GM19452 (cell line): Measurements from ENCODE around the gene DOCK9.

Experiments used
- ATAC-seq: cut with Tn5 transposase; IDR thresholded peaks from one replicate; pipeline ENCODE4 v1.9.1; 2021; ENCODE audit not compliant: unreplicated experiment

DOCK9 gene

DNA sequence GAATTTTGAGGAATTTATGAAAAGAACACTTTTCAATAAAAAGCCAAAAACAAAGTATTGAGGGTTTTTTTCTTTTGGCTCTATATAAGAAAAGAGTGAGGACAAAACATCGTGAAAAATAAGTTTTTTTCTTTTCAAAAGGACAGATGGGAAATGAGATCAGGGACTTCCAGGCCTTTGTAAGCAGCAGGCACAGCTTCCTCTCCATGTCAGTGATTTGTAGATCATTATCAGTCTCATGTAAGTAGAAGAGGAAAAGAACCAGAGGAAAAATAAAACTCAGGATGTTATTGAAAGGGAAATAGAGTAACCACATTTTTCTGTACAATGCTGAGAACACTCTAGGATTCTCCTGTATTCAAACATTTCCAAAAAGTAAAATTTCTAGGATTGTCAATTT lies 29.9 kb downstream of the DOCK9 start:
- ATAC-seq: no peak

DNA sequence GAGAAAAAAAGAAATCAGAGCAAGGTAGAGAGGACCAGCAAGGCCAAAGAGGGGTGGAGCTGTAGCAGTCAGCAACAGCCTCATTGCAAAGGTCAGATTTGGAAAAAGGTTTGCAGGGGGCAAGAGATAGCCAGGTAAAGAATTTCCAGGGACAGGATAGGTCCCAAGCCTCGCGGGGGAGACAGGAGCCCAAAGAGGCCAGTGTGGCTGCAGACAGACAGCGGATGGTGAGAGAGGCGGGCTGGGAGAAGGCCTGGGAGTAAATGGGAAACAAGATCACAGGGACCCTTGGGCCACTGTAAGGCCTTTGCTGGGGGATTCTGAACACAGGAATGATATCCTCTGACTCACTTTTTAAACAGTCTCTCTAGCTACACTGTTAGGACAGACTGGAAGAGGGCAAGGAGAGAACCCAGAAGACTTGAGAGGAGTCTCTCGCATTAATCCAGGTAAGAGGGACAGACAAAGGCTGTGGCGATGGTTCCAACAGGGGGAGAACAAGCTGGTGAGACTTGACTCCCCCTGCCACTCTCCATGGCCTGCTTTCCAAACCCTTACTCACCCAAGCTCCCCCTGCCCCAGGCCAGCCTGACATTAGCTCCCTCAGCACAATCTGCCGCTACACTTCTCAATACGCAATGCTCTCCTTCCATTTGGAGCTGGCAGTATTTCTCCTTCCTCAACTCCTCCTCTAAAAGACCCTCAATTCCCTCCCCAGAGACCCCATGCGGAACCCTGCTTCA lies 31.8 kb downstream of the DOCK9 start:
- no peak for ATAC-seq

DNA sequence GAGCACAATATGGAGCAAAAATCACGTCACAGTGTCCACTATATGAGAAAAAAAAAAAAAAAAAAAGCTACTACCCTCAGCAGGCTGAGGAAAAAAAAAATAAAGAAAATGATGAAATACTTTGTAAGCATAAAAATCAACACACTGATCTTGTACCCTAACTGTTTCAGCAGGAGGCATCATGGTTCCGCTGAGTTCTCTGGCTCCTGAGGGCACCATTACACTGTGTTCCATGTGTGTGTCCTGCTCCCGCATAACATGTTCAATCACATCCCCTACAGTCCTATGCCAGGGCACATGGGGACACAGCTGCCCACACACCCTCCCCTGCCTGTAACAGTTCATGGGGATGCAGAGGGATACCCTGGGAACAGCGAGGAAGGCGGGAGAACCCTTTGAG lies 33.5 kb downstream of the DOCK9 start:
- ATAC-seq: no peak

DNA sequence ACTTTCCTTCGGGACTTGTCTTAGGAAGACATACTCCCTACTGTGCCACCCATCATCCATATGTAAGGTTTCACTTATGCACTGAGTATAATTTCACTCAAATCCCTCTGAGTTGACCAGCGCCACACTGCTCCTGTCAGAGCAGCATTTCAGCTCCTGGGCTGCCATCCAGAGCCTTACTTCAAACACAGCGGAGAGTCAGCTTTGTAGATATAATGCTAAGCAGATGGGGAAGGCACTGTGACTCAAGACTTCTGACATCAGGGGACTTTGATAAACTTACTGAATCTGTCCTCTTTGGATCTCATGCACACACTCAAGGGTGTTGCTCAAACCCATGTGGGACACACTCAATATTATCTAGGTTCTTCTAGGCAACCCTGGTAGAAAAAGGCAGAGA lies 34.9 kb downstream of the DOCK9 start:
- ATAC-seq: no peak

DNA sequence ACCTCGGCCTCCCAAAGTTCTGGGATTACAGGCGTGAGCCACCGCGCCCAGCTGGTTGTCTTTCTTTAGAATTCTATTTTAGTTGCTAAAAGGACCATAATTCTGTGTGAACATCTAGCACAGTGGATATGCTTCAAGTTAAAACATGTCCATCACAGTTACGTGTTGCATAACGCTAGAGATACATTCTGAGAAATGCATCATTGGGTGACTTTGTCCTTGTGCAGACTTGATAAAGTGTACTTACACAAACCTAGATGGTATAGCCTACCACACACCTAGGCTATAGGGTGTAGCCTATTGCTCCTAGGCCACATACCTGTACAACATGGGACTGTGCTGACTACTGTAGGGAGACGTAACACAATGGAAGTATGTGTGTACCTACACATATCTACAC lies 35.4 kb downstream of the DOCK9 start:
- no peak for ATAC-seq

DNA sequence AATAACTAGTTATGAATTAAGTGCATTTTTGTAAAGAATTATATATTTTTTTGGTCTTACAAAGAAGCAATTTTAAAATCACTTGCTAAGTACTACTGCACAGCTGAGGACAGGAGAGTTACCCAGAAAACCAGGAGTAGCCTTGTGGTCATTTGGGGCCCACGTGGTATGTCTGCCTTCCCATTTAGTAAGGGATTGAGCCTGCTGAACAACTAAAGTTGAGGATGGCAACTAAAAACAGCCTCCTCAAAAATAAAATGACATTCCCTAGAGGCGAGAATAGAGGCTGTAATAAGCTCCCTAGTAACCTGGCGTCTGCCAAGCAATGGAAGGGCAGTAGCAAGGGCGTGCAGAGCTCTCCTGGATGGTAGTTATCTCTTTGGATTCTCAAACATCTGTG lies 36.3 kb downstream of the DOCK9 start:
- no peak for ATAC-seq

DNA sequence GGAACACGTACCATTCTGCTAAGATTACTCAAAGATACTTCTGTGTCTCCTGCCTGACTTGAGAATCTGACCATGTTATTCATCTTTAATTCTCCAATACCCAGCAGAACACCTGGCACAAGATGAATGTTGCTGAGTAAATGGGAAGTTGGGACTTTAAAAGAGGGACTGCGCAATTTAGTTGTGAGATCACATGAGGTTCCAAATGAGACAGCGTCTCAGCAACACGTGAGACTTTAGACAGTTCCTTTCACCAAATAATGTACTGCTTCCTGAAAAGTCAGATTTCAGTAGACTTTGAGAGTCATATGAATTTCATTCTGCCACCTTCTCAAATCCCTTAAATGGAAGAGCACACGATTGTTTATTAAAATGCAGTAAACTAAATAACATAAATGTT lies 36.7 kb downstream of the DOCK9 start:
- ATAC-seq: no peak

DNA sequence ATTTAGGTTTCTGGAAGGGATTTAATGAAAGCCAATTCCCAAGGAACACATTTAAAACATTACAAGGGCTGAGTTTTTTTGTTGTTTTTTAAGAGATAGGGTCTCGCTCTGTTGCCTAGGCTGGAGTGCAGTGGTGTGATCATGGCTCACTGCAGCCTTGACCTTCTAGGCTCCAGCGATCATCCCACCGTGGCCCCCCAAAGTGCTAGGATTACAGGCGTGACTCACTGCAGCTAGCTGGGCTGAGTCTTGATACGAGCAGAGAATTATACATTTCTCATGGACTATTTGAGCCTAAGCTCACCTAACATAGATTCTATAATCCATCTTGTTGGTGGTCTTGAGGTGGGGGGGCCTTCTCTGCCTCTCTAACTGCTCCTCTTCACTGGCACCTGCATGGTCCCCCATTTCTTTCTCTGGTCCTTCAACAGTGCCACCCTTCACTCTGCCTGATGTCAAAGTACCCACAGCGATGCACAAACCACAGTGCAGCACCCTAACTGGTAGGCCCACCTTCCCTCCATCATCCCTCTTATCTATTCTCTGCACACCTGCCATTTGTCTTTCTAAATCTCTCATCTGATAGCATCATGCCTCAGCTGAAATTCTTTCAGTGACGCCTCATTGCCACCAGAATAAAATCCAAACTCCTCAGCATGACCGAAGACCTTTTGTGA lies 37.4 kb downstream of the DOCK9 start:
- no peak for ATAC-seq

DNA sequence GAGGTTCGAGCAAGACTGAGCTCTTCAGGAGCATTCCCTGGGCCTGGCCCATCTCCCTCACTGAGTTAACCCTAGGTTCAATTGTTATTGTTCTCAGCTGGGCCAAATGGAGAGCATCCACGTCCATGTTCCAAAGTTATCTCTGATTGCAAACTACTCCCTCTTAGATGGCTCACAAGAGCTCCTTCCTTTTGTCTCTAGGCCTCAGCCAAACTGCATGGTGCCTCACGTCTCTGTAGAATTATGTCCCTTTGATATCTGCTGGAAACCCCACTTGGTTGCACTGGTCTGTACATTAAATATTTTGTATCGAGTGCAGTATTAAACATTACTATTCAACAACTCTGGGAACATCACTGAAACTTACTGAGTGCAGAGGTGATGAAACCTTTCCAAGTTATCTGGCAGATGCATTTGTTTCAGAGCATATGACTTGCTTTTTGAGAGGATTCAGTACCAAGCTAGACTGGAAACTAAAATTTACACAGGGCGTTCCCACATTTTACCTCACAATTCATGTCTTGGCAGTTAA lies 38.1 kb downstream of the DOCK9 start:
- no peak for ATAC-seq

DNA sequence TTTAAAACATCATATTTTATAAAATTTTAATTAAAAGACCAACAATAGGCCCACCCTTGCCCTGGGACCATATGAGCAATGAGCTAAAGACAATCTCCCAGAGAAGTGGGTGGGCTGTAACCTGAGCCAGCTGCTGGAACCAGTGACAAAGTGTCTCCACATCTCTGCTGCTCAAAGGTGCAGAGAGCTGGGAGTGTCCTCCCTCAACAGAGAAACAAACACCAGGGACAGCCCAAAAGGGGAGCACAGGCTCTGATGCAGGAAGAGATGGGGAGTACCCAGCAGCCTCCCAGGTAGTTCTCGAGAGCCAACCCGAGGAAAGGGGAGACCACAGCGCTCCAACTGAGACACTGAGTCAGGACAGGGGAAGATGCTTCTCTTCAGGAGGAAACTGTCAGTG lies 39.1 kb downstream of the DOCK9 start:
- no peak for ATAC-seq

DNA sequence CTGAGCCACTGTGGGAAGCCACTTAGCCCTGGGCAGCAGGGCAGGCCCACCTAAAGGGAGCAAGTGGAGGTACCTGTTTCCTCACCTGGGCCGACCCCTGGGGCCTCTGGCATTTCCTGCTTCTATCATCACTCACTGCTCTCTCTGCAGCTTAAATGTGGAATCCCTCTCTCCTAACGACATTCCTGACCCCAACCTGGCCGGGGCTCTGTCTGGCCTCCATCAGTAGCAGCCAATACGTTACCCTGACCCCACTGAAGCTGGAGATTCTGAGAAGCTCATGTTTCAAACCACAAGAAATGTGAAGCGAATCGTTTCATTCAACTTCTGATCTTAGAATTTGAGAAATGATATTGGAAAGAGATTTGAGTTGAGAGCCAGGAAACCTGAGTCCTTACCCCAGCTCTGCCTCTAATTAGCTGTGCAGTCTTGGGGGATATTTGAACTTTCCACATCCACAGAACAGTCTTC lies 39.9 kb downstream of the DOCK9 start:
- no peak for ATAC-seq

DNA sequence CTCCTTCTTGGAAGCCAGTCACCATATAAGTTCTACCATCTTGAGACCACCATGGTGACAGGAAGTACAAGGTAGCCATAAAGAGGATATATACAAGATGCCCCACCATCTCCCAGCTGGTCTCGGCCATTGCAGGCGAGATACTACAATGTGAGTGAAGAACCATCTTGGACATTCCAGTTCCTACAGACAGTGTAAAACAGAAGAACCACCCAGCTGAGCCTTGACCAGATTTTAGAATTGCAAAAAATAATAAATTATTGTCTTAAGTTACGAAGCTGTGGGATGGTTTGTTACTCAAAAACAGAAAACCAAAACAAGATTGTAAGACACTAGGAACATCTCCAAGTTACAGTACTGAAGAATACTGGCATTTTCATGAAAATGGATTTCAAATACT lies 43.6 kb downstream of the DOCK9 start:
- ATAC-seq: no peak

DNA sequence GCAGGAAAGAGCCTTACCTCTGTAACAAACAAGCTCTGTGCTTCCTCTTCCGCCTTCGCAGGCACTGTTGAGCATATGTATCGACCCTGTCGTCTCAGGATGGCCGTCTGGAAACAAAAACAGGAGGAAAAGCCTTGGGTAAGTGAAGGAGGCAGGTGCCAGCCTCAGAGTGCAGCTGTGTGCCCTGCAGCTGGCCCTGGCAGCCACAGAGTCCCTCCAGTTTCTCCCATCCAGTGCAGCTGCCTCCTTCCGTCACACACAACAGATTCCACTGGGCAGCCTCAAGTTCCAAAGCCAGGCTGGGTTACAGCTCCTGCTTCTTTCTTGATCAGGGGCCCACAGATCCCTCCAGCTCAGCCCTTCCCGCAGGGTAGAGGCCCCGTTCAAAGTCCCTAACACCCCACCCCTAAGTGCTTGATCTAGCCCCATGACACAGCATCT lies 47.7 kb downstream of the DOCK9 start:
- no peak for ATAC-seq

DNA sequence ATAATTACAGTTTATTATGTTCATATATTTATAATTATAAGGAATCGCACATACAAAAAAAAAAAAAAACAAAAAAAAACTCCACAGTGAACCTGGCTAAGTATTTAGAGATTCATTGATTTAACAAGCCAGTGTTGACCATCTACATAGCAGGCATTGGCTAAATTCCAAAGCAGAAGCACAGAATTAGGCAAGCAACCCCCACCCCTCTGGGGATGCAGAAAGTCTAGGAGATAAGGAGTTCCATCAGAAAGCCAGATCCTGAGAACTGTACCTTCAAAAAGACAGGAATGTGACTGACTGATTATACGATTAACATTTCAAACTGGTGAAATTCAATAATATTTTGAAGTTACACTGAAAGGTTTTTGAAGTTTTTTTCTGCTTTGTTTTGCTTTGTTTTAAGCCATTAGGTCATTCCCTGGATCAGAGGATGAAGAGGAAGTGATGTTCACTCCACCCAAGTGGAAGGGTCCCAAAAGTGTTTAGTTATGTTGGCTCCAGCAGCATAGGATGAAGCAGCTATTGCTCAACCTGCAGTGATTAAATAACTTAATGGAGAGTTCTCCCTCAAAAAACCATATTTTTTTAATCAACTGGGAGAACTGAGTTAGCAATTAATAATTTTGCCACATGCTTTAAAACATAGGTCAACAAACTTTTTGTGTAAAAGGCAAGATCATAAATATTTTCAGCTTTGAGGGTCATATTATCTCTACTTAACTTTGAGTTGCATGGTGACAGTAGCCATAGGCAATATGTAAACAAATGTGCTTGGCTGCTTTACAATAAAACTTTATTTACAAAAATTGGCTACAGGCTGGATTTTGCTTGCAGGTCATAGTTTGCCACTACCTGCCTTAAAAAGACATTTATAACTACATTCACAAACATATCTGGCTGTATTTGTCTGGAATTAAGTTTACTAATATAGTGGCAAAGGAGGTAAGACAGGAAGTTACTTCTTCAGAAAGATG lies 49.6 kb downstream of the DOCK9 start:
- no peak for ATAC-seq

DNA sequence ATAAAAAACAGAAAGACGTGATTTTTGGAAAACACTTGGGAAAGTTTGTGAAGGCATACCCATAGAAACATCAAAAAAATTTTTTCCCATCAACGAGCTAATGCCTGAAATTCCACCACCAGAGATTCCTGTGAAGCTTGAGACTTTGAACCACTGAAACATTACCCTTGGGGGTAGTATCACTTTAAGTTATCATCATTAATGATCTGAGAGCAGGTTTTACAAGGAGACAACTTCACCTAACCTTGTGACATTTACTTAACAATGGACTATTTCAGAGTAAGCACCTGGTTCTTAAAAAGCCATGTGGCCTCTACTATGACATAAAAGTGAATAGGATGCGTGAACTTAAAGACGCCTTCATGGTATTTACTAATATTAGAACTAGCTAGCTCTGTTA lies 51.9 kb downstream of the DOCK9 start:
- ATAC-seq: no peak

DNA sequence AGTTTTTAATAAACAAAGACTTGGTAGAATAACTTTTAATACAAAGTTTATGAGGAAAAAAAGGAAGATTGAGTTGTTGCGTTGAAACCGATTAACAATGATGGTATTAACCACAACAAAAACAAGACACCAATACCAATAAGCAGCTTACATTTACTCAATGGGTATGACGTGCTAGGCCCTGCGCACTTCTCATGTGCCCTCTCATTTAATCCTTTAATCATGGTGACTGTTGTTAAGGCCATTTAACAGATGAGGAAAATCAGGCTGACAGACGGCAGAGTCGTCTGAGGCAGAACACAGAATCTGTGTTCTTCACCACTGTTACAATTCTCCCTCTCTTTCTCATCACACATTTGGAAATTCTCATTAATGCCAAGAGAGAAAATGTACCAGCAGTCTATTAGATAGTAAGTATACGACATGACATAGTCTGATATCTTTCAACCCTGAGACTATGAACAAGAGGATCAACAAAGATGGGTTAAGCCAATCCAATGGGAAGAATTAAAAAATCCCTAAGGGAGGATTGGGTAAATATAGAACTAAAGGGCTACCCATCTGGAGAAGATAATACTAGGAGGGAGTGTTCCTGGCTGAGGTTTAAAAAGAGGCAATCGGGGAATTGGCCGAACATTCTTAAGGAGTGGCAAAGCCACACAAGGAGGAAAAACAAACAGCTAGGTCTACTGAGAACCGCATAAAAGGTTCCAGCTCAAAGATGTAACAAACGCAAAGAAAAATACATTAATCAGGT lies 54.0 kb downstream of the DOCK9 start:
- ATAC-seq: no peak

DNA sequence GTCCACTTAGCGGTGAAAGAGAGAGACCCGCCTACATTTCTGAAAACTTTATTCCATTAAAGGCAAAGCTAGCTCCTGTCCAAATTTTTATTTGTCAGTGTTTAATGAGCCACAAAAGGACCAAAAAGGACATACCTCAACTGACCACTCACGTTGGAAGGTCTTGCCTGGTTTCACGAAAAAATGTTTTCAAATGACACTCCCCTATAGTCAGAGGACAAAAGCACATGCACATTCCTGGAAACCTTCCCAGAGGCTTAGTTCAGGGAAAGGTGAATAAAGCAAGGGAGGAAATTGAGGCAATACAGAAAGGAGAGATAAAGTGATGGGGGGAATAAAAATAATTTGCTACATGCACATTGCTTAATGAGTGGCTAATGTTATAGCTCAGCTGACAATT lies 55.6 kb downstream of the DOCK9 start:
- no peak for ATAC-seq

DNA sequence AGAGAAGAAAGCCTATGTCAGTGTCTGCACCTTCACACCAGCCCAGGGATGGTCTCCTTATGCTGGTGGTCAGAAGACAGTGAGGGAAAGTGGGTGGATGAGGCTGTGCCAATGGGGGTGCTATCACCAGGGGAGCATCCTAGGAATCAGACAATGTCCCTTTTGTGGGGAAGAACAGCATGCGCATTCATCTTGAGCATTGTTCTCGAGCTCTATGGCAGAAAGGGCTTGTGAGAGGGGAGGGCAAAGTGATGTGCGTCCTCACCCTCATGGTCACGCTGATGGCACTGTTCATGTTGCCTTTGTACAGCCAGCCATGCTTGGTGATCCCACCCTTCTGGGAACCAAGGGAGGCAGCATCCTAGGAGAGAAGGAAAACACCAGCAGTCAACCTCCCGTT lies 56.1 kb downstream of the DOCK9 start:
- ATAC-seq: no peak

DNA sequence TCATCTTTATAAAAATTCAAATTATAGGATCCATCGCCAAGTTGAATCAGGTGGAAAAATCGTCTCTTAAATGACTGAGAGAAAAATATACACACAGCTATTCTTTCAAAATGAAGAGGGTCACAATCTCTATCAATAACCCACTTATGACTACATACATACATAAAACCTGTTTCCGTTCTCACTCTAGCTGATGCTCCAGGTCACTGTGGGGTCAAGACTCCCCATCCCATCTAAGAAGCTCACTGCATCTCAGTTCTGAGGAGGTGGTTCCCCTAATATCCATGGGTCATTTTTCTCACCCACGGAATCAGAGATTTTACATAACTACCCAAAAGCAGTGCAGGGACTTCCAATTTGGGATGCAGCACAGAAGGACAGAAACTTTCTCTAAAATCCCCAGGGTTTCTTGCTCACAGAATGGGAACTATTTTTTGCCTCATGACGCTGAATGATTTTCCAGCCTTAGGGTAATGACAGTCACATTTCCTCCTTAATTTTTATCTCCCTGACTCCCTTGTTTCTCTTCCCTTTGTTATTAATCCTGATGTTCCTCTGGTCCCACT lies 56.8 kb downstream of the DOCK9 start:
- ATAC-seq: no peak

DNA sequence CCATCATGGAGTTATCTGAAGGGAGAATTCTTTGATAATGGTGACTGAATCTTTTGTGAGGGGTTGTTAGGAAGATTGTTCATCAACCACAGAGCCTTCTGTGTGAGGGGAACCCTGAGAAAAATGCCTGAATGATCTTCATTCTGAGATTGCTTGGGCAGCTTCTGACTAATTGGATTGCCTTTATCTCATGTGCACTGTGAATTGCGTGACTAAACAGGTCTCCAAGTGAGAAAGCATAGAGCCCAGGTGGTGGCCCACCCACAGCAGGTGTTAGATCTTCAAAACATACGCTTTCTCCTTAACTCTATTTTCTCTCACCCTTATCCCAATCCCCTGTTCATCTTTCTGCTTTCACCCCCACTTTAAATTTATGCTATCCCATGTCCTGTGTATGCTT lies 58.3 kb downstream of the DOCK9 start:
- no peak for ATAC-seq
